CD4-positive, alpha-beta T cell treated with Interleukin-17A for 4 hours (primary cell): ENCODE measurements around the gene SPINT3.

Source experiments
- DNase-seq: peaks from one replicate; pipeline ENCODE4 v3.0.0-alpha.2; 2020; ENCODE audit warnings: mixed read lengths

SPINT3 gene

DNA sequence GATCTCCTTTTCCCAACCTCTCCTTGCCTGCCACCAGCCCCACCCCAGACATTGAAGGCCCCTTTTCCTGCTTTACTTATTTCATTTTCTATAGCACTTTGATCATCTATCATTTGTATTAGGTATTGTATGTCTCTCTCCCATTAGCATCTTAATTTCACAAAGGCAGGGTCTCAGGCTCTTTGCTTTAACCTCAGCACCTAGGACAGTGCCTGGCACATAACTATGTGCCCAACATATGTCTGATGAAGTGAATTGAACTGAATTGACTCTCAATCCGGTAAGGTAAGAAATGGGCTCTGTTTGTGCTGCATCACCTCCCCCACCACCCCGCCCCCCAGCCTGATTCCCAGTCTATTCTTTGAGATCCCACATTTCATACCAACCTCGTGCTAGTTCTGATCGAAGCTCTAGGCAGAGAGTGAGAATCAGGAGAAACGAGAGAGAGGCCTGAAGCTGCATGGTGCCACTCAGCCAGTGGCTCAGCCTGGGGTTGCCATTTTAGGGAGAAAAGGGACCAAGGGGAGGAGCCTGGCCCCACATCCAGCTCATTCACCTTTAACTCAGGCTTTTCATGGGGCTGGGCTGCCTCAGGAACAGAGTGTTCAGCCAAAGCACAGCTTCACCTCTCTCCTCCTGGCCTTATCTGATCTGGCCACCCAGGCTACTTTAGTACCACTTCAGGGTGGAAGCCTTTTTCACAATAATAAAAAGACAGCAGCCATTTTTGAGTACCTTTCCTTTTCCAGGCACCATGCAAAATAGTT is at the start of gene SPINT3:
TSS of gene SPINT3 (minus strand) at position 476 of the 767 bp plus-strand sequence. CDS start at position 462, 14 bp downstream.
- no peak for DNase-seq

DNA sequence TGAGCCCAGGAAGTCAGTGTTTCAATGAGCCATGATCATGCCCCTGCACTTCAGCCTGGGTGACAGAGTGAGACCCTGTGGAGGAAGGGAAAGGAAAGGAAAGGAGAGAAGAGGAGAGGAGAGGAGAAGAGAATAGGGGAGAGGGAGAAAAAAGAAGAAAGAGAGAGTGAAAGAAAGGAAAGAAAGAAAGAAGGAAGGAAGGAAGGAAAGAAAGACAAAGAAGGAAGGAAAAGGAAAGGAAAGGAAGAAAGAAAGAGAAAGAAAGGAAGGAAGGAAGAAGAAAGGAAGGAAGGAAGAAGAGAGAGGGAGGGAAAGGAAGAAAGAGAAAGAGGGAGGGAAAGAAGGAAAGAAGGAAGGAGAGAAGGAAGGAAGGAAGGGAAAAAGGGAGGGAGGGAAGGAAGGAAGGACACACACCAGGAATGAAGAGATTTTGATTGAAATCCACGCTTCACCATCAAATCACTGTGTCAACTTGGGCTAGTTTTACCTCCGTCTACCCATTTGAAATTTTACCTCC is 49.4 kb upstream of the SPINT3 start:
- no peak for DNase-seq

DNA sequence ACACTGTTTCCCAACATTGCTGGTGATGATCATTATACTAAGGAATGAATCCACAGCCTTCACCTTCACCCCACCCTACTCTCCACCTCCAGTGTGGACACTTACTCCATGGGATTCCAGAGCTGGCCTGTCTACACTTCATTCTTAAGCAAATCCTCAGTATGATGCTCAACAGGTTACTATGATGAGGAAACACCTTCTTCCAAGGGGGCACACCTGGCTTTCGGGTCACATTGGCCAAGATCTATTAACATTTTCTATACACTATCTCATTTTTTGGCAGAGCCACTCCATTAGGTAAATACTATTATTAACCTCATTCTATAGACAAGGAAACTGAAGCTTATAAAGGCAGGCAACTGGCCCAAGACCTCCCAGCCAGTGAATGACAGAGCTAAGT is 39.8 kb upstream of the SPINT3 start:
- no peak for DNase-seq

DNA sequence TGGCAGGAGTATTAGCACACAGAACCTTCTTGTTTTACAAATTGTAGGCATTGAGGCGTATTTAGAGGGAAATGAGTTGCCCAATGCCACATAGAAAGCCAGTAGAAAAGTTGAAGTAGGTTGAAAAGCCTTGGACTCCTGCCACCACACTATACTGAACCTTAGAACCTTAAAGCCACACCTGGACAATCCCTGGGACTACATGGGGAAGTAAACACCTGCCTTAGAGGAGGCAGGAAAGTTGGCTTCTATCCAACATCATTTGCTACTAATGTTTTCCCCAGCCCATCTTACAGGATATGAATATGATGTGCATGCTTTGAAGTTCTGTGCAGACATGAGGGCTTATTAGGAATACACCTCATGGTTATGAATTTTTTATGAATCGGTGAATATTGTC is 37.0 kb upstream of the SPINT3 start:
- DNase-seq: no peak

GRCh38 chr20:45550765-45551164 is 35.3 kb upstream of the SPINT3 start:
- no peak for DNase-seq

- no peak for DNase-seq
Measured at GRCh38 chr20:45548410-45548809, 33.0 kb upstream of the SPINT3 start.

DNA sequence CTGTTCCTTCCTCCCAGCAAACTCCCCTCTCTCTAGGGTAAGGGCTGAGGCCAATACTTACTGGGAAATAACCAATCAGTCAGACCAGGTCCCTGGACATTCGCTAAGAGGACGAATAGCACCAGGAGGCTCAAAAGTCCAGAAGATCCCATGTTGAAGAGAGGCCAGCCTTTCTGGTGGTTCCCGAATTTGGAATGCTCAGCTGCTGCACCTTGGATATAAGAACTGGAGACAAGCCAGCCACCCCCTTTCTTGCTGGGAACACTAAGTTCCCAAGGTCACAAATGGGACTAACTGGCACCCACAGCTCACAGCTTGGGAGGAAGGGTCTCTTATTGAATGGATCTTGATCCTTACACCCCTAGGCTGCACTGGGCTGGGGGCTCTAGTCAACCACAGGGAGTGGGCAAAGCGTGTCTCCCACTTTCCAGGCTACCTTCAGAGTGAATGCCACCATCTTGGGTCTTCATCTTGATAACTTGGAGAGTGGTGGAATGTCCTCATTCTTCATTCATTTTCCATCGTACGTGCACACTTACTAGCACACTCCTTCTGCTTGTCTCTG is 31.9 kb upstream of the SPINT3 start, which contains the start of gene EPPIN:
TSS of gene EPPIN (minus strand) at position 196 of the 565 bp plus-strand sequence. CDS start at position 152, 44 bp downstream.
- no peak for DNase-seq

DNA sequence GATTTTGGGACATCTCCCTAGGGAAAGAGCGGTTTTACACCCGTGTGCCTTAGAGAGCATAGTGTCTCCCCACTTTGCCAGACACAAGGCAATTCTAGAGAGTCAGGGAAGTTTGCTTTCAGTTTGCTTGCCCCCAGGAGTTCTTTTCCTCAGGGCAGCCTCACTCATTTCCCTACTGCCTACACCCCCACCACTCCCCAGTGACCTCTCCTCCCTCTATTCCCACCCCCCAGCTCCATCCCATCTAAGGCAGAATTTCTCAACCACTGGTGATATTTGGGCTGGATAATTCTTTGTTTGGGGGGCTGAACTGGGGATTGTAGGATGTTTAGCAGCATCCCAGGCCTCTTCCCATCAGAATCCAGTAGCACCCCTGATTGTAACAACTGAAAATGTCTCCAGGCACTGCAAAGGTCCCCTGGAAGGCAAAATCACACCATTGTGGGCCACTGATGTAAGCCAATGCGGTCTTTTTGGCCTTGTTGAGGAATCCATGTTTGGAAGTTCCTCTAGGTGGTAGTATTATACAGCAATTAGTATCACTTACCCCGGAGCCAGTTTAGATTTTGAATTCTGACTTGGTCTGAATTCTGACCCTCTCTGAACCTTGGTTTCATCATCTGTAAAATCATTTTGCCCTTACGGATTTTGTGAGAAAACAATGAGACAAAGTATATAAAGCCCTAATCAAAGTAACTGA is 30.5 kb upstream of the SPINT3 start:
- no peak for DNase-seq

GRCh38 chr20:45545351-45545750 is 29.9 kb upstream of the SPINT3 start:
- DNase-seq: no peak

DNA sequence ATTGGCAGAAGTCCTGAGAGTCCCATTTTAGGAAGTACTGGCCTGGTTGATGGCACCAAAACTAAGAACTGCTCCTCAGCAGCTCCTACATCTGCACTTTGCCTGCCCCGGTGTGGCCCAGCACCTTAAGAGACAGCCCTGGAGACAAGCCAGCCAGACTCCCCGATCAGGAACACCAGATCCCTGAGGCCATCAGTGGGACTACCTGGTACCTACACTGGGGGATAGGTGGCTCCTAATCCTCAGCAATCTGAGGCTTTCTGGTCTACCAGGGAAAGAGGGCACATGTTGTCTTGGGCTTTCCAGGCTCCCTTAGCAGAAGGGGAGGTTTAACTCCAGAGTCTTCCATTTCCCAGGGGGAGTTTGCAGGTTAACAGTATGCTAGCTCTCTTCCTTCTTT is 24.0 kb upstream of the SPINT3 start, which contains the start of gene WFDC6:
TSS of gene WFDC6 (minus strand) at position 101 of the 400 bp plus-strand sequence. CDS start at position 26, 75 bp downstream.
- no peak for DNase-seq

DNA sequence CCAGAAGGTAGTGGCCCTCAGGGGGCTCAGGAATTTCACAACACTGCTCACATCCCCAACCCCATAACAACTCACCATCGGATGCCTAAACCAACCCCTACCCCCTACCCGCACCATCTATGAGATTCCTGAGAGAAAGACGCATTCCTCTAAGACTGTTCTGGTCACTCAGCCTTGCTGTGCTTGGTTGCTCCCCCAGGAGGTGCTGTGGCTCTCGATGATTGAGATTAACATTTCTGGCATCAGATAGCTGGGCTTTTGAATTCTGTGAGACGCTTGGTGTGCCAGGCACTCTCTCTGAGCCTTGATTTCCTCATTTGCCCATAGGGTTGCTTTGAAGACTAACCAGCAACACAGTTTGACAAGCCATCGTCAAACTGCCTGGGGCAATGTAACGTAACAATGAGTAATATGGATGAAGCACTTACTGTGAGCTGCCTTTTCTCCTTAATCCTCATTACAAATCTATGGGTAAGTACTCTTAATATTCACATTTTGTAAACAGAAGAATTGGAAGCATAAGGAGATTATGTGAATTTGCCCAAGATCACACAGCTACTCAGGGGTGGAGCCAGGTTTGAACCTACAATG is 22.9 kb upstream of the SPINT3 start:
- DNase-seq: no peak

GRCh38 chr20:45527294-45527693 is 11.9 kb upstream of the SPINT3 start:
- no peak for DNase-seq

DNA sequence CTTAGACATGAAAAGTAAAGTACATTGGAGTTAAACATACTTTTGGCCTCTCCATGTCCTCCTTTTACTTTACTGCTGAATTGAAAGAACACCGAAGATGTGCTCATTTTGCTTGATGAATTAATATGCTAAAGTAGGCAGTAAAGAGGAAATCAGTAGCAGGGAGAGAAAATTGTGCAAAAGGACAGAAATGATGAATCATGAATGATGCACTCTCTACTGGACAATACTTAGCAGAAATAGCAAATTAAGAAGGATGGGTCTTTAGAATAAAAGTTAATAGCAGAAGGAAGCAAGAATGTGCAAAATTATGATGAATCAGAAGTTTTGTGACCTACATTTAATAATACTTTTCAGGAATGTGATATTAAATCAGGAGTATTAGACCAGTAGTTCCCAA is 8.4 kb upstream of the SPINT3 start:
- no peak for DNase-seq

- no peak for DNase-seq
Measured at GRCh38 chr20:45518282-45518681, 2.9 kb upstream of the SPINT3 start.

- DNase-seq: no peak
Measured at GRCh38 chr20:45510242-45510862, 5.1 kb downstream of the SPINT3 start.

- no peak for DNase-seq
Measured at GRCh38 chr20:45509091-45509490, 6.3 kb downstream of the SPINT3 start.

DNA sequence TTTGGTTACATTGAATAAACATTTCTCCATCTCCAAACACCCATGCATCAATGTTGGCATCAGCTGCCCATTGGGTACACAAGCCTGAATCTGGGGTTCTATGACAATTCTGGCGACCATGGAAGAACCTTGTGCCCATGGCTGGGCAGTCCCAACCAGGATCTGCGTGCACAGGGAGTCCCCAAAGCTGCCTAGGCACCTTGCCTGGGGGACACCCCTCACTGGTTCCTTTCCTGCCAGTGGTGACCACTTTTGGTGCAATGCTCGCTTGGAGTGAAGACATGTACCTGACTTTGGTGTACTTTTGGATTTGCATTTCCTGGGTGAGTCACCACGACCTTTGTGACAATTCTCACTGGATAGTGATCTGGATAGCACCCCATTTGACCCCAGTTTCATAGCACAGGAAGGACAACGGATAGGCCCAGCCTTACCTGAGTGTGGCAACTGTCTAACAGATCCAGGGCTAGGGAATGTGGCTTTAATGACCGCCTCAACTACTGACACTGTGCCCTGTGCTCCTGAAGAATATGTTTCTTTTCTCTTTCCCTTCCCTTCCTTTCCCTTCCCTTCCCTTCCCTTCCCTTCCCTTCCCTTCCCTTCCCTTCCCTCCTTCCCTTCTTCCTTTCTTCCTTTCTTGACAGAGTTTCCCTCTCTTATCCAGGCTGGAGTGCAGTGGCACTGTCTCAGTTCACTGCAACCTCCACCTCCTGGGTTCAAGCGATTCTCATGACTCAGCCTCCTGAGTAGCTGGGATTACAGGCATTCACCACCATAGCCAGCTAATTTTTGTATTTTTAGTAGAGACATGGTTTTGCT is 7.1 kb downstream of the SPINT3 start:
- no peak for DNase-seq

DNA sequence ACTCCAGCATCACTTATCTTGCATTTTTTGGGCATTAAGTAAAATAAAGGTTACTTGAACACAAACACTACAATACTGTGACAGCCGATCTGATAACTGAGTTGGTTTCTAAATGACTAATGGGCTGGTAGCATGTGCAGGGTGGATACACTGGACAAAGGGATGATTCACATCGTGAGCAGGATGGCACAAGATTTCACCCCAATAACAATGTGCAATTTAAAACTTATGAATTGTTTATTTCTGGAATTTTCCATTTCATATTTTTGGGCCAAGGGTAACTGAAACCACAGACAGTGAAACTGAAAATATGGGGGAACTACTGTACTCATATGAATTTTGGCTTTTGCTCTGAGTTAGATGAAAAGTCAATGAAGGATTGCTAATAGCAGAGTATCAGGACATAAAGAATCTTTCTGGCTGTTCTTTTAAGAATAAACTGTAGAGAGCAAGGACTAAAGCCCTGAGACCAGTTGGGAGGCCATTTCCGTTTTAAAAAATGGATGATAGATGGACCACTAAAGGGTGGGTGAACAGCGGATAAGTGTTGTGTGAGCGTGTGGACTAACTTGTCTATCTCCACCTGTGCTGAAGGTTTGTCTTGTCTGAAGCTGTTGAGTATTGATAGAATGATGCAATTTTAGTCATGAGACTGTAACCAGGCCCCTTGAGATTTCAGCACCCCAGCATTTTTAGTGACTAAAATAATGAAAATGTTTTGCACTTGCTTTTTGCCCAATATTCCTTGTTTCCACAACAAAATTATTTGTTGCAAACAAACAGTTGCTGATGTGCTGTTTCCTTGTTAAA is 8.2 kb downstream of the SPINT3 start:
- no peak for DNase-seq

- no peak for DNase-seq
Measured at GRCh38 chr20:45506398-45506797, 9.0 kb downstream of the SPINT3 start.

DNA sequence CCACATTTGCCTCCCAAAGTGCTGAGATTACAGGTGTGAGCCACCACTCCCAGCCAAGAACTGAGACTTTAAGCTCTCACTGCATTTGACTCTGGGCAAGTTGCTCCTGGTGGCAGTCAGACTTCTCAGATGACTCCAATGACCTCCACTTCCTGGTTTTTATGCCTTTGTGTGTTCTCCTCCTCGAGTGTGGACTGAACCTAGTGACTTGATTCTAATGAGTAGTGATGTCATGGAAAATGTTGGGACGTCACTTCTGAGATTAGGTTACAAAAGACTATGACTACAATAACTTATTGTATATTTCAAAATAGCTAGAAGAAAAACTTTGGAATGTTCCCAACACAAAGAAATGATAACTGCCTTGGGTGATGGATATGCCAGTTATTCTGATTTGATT is 12.0 kb downstream of the SPINT3 start:
- no peak for DNase-seq

- no peak for DNase-seq
Measured at GRCh38 chr20:45502561-45502960, 12.9 kb downstream of the SPINT3 start.
